H9 (cell line): ENCODE measurements around the gene ETHE1. TPM values are rescaled to one million over a fixed set of nuclear protein-coding genes. Genes with fewer than 3 reads are reported as not detected.

ENCODE experiments used
- DNase-seq: peaks from one replicate; pipeline ENCODE4 v3.0.0-alpha.2; 2017
- H2AFZ ChIP-seq: one replicate; pipeline ENCODE4 v1.6.1; 2013; ENCODE audit warnings: mild to moderate bottlenecking, low read length, control low read depth, moderate library complexity
- H2AK5ac ChIP-seq: 2 replicates; pipeline ENCODE4 v1.6.1; 2013; ENCODE audit warnings: low read length, control low read depth, mixed read lengths; ENCODE audit not compliant: insufficient read length
- H2BK120ac ChIP-seq: one replicate; pipeline ENCODE4 v1.6.1; 2013; ENCODE audit warnings: low read depth, mild to moderate bottlenecking, low read length, control low read depth, inconsistent platforms; ENCODE audit not compliant: poor library complexity, severe bottlenecking
- H2BK12ac ChIP-seq: 2 replicates; pipeline ENCODE4 v1.6.1; 2013; ENCODE audit warnings: low read length, control low read depth, mixed read lengths, low read depth; ENCODE audit not compliant: insufficient read length
- H2BK15ac ChIP-seq: 2 replicates; pipeline ENCODE4 v1.6.1; 2013; ENCODE audit warnings: low read depth, low read length, control low read depth
- H2BK20ac ChIP-seq: one replicate; pipeline ENCODE4 v1.6.1; 2013; ENCODE audit warnings: low read depth, mild to moderate bottlenecking, low read length, control low read depth, inconsistent platforms; ENCODE audit not compliant: poor library complexity, severe bottlenecking
- H2BK5ac ChIP-seq: 2 replicates; pipeline ENCODE4 v1.6.1; 2013; ENCODE audit warnings: low read length, control low read depth, mixed read lengths; ENCODE audit not compliant: insufficient read length
- H3K14ac ChIP-seq: 2 replicates; pipeline ENCODE4 v1.6.1; 2013; ENCODE audit warnings: low read length, control low read depth; ENCODE audit not compliant: insufficient read depth
- H3K18ac ChIP-seq: 2 replicates; pipeline ENCODE4 v1.6.1; 2013; ENCODE audit warnings: low read depth, mild to moderate bottlenecking, mixed read lengths, low read length, control low read depth; ENCODE audit not compliant: insufficient read length
- H3K23ac ChIP-seq: 2 replicates; pipeline ENCODE4 v1.6.1; 2013; ENCODE audit warnings: low read length, control low read depth, mixed read lengths, low read depth; ENCODE audit not compliant: insufficient read length
- H3K23me2 ChIP-seq: 2 replicates; pipeline ENCODE4 v1.6.1; 2013; ENCODE audit warnings: low read depth, mild to moderate bottlenecking, mixed read lengths, low read length, control low read depth; ENCODE audit not compliant: insufficient read length, poor library complexity, severe bottlenecking
- H3K27ac ChIP-seq: 2 replicates; pipeline ENCODE4 v1.5.1; 2013; ENCODE audit warnings: low read length, control low read depth, mixed read lengths, low read depth; ENCODE audit not compliant: insufficient read length
- H3K27me3 ChIP-seq: 2 replicates; pipeline ENCODE4 v1.6.1; 2013; ENCODE audit warnings: low read length, control low read depth, inconsistent platforms; ENCODE audit not compliant: insufficient read depth
- H3K4ac ChIP-seq: 2 replicates; pipeline ENCODE4 v1.6.1; 2013; ENCODE audit warnings: low read depth, mild to moderate bottlenecking, control low read depth, inconsistent platforms, low read length, moderate library complexity
- H3K4me1 ChIP-seq: 2 replicates; pipeline ENCODE4 v1.6.1; 2013; ENCODE audit warnings: low read length, control low read depth, inconsistent platforms; ENCODE audit not compliant: insufficient read depth
- H3K4me2 ChIP-seq: 2 replicates; pipeline ENCODE4 v1.6.1; 2013; ENCODE audit warnings: low read length, control low read depth, mixed read lengths; ENCODE audit not compliant: insufficient read length, insufficient read depth
- H3K56ac ChIP-seq: 2 replicates; pipeline ENCODE4 v1.6.1; 2013; ENCODE audit warnings: low read depth, mild to moderate bottlenecking, mixed read lengths, low read length, control low read depth; ENCODE audit not compliant: insufficient read length
- H3K79me1 ChIP-seq: 2 replicates; pipeline ENCODE4 v1.6.1; 2013; ENCODE audit warnings: low read depth, mild to moderate bottlenecking, moderate library complexity, low read length, control low read depth, inconsistent platforms; ENCODE audit not compliant: insufficient read depth, poor library complexity, severe bottlenecking
- H3K79me2 ChIP-seq: 2 replicates; pipeline ENCODE4 v1.6.1; 2013; ENCODE audit warnings: low read length, control low read depth, inconsistent platforms; ENCODE audit not compliant: insufficient read depth
- H3K9ac ChIP-seq: 2 replicates; pipeline ENCODE4 v1.6.1; 2013; ENCODE audit warnings: low read length, control low read depth, mixed read lengths; ENCODE audit not compliant: insufficient read length; ENCODE audit errors: extremely low read depth
- H3K9me3 ChIP-seq: one replicate; pipeline ENCODE4 v1.6.1; 2013; ENCODE audit warnings: low read depth, low read length, inconsistent platforms; ENCODE audit not compliant: control insufficient read depth
- H3T11ph ChIP-seq: one replicate; pipeline ENCODE4 v1.6.1; 2013; ENCODE audit warnings: mild to moderate bottlenecking, low read length, control low read depth, inconsistent platforms
- H4K20me1 ChIP-seq: one replicate; pipeline ENCODE4 v1.6.1; 2013; ENCODE audit not compliant: control insufficient read depth, insufficient read length, insufficient read depth
- H4K5ac ChIP-seq: 2 replicates; pipeline ENCODE4 v1.6.1; 2013; ENCODE audit warnings: low read depth, mild to moderate bottlenecking, mixed read lengths, low read length, control low read depth; ENCODE audit not compliant: insufficient read length
- H4K8ac ChIP-seq: replicated peaks from 2 replicates; pipeline ENCODE4 v1.6.1; 2013; ENCODE audit warnings: low read length, control low read depth, mixed read lengths, low read depth; ENCODE audit not compliant: insufficient read length
- H4K91ac ChIP-seq: 2 replicates; pipeline ENCODE4 v1.6.1; 2013; ENCODE audit warnings: low read depth, mild to moderate bottlenecking, moderate library complexity, mixed read lengths, low read length, control low read depth; ENCODE audit not compliant: insufficient read length
- H3K27ac Mint-ChIP-seq, 3 experiments: 2 replicates in 2 of 3; 3 replicates in 1 of 3; pipeline ENCODE4 v1.8.0; 2020 to 2021; ENCODE audit warnings: mixed read lengths in 3 of 3, mild to moderate bottlenecking in 1 of 3, moderate library complexity in 1 of 3
- H3K27me3 Mint-ChIP-seq: 2 replicates; pipeline ENCODE4 v1.8.0; 2021; ENCODE audit warnings: low read depth, mild to moderate bottlenecking, moderate library complexity, mixed read lengths
- H3K36me3 Mint-ChIP-seq, 3 experiments: 2 replicates in 2 of 3; 3 replicates in 1 of 3; pipeline ENCODE4 v1.8.0; 2020 to 2021; ENCODE audit warnings: low read depth in 3 of 3, mixed read lengths in 3 of 3; ENCODE audit not compliant: insufficient read depth in 1 of 3
- H3K4me1 Mint-ChIP-seq, 2 experiments: 2 replicates each; pipeline ENCODE4 v1.8.0; 2020; ENCODE audit warnings: mixed read lengths in 2 of 2
- H3K4me3 Mint-ChIP-seq, 2 experiments: 2 replicates in 1 of 2; 3 replicates in 1 of 2; pipeline ENCODE4 v1.8.0; 2020 to 2021; ENCODE audit warnings: mild to moderate bottlenecking in 2 of 2, mixed read lengths in 2 of 2, moderate library complexity in 1 of 2
- H3K9me3 Mint-ChIP-seq, 2 experiments: 2 replicates in 1 of 2; 3 replicates in 1 of 2; pipeline ENCODE4 v1.8.0; 2020; ENCODE audit warnings: mild to moderate bottlenecking in 2 of 2, mixed read lengths in 2 of 2, moderate library complexity in 1 of 2
- CTCF ChIP-seq: fragments of 200-600 bp; sonication (generic); conservative IDR thresholded peaks from 3 replicates; pipeline ENCODE4 v1.8.0; 2021; ENCODE audit warnings: antibody characterized with exemption, mild to moderate bottlenecking
- WGBS: extraction: QIAGEN DNeasy Blood & Tissue Kit; methylation state at CpG from one replicate; pipeline ENCODE4 v1.1.7; 2013; ENCODE audit warnings: missing lambda C conversion rate, low lambda C conversion rate, mixed read lengths; ENCODE audit not compliant: insufficient read length; ENCODE audit errors: extremely low coverage; 5-methylcytosine and 5-hydroxymethylcytosine counted together
- total RNA-seq: library from RNA; stranded (reverse); gene quantifications from 2 replicates; pipeline ENCODE4 v1.2.1, GENCODE V29; 2021

Gene ETHE1
- total RNA-seq, 1 experiment from 2014 or later, result 18.8 TPM

DNA sequence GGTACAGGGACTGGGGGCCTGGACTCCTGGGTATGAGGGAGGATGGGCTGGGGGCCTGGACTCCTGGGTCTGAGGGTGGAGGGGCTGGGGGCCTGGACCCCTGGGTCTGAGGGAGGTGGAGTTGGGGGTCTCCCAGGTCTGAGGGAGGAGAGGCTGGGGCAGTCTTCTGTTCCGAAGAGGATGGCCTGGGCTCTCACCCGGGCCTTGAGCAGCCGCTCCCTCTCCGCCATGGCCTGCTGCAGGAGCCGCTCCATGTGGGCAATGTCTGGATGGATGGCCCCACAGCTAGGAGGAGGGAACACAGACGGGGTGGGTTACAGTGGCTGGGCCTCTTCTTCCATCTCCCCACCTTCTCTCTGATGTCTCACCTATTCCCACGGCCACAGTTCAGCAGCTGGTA, 40.6 kb downstream of the ETHE1 start:
- Histone ChIP-seq H3K27me3 (no peaks in the 10 kb centered on the region), H3K23me2 (no peaks in the 10 kb centered on the region), H3K9me3 (no peaks in the 10 kb centered on the region), H2BK20ac (no peak overlapping the region), H2BK5ac (no peak overlapping the region), H4K8ac (no peak overlapping the region), H3K79me1 (no peaks in the 10 kb centered on the region), H3K56ac (no peak overlapping the region), H3K18ac (no peak overlapping the region), H3K27ac (no peak overlapping the region), H3K79me2 (no peaks in the 10 kb centered on the region), H2BK120ac (no peak overlapping the region), H3K9ac (no peak overlapping the region), H4K91ac (no peak overlapping the region), H3K23ac (no peak overlapping the region), H2BK15ac (no peak overlapping the region), H3K14ac (no peak overlapping the region), H4K20me1 (no peaks in the 10 kb centered on the region), H2AFZ (no peak overlapping the region), H4K5ac (no peak overlapping the region), H3K4ac (no peak overlapping the region), H3K4me2 (no peak overlapping the region), H3K4me1 (no peaks in the 10 kb centered on the region), H3T11ph (no peak overlapping the region), H2AK5ac (no peak overlapping the region), H2BK12ac (no peak overlapping the region)
- H3K36me3 Mint-ChIP-seq, result peaks cover 0 to 3% (median 0%) of the 10 kb centered on the region in 3 experiments; a peak in 2 of 7 replicates
- H3K4me1 Mint-ChIP-seq, result no peaks in the 10 kb centered on the region
- no peak overlapping the region for H3K4me3 Mint-ChIP-seq
- no peak overlapping the region for H3K27ac Mint-ChIP-seq
- no CpG with 5 or more reads among the region's 7 CpGs for WGBS
- DNase-seq, result no peak
- peaks cover 2% of the 10 kb centered on the region; the same call in 1 of the 2 replicates for H3K27me3 Mint-ChIP-seq
- no peaks in the 10 kb centered on the region for H3K9me3 Mint-ChIP-seq
- TF ChIP-seq CTCF, result no peak
